GM12878 (cell line): ENCODE data around the gene DLX1.

Experiments used
- EGR1 ChIP-seq, 2 experiments: IDR thresholded peaks; 1 replicate in 1 of 2; 2 replicates in 1 of 2; pipeline ENCODE4 v1.6.1; 2011 to 2012; ENCODE audit warnings: low read depth in 2 of 2, low read length in 2 of 2, borderline replicate concordance in 1 of 2, mild to moderate bottlenecking in 1 of 2, moderate library complexity in 1 of 2
- POLR2AphosphoS5 ChIP-seq: IDR thresholded peaks from 2 replicates; pipeline ENCODE4 v1.6.1; 2011; ENCODE audit warnings: mild to moderate bottlenecking, low read length, inconsistent platforms
- TAF1 ChIP-seq: IDR thresholded peaks from 2 replicates; pipeline ENCODE4 v1.6.1; 2011; ENCODE audit warnings: mild to moderate bottlenecking, low read depth, low read length, borderline replicate concordance
- ZZZ3 ChIP-seq: IDR thresholded peaks from 2 replicates; pipeline ENCODE4 v1.6.1; 2011; ENCODE audit warnings: low read depth; ENCODE audit not compliant: control insufficient read depth, insufficient read length
- TF ChIP-seq, protein P1 (sequence below), 3 experiments: IDR thresholded peaks in 2 of 3; conservative IDR thresholded peaks in 1 of 3; 2 replicates each; pipeline ENCODE4 v1.5.1; 2011; ENCODE audit warnings: low read depth in 3 of 3, low read length in 3 of 3, mild to moderate bottlenecking in 3 of 3, control low read depth in 2 of 3, moderate library complexity in 2 of 3, inconsistent platforms in 1 of 3, mixed read lengths in 1 of 3; ENCODE audit not compliant: control insufficient read depth in 2 of 3, insufficient read depth in 1 of 3; ENCODE audit errors: extremely low read depth in 1 of 3

- TF ChIP-seq EGR1 (IDR thresholded peaks at IDR 0.05; ENCODE audit: borderline replicate concordance in 1 of 2, low read depth in 2 of 2, low read length in 2 of 2) (no peak), POLR2AphosphoS5 (no peak), ZZZ3 (no peak), TAF1 (no peak)
- TF ChIP-seq, protein P1, sequence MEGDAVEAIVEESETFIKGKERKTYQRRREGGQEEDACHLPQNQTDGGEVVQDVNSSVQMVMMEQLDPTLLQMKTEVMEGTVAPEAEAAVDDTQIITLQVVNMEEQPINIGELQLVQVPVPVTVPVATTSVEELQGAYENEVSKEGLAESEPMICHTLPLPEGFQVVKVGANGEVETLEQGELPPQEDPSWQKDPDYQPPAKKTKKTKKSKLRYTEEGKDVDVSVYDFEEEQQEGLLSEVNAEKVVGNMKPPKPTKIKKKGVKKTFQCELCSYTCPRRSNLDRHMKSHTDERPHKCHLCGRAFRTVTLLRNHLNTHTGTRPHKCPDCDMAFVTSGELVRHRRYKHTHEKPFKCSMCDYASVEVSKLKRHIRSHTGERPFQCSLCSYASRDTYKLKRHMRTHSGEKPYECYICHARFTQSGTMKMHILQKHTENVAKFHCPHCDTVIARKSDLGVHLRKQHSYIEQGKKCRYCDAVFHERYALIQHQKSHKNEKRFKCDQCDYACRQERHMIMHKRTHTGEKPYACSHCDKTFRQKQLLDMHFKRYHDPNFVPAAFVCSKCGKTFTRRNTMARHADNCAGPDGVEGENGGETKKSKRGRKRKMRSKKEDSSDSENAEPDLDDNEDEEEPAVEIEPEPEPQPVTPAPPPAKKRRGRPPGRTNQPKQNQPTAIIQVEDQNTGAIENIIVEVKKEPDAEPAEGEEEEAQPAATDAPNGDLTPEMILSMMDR (IDR thresholded peaks at IDR 0.05 in 2 of 3, conservative IDR thresholded peaks at IDR 0.05 in 1 of 3; ENCODE audit: control insufficient read depth in 2 of 3, extremely low read depth in 1 of 3, insufficient read depth in 1 of 3, low read depth in 3 of 3, low read length in 3 of 3): no peak
These were observed 44.1 kb downstream of the DLX1 start for GRCh38 chr2:172129404-172129803.
